Nephron progenitor cell (in vitro differentiated cells): ENCODE data around the gene PHYHD1.

Source experiments
- DNase-seq: peaks from one replicate; pipeline ENCODE4 v3.0.0; 2021
- H3K27ac Mint-ChIP-seq: 2 replicates; pipeline ENCODE4 v1.8.0; 2021; ENCODE audit warnings: mild to moderate bottlenecking, moderate library complexity, mixed read lengths
- H3K27me3 Mint-ChIP-seq: 2 replicates; pipeline ENCODE4 v1.8.0; 2021; ENCODE audit warnings: mild to moderate bottlenecking, low read depth, mixed read lengths; ENCODE audit not compliant: poor library complexity
- H3K36me3 Mint-ChIP-seq: 2 replicates; pipeline ENCODE4 v1.8.0; 2021; ENCODE audit warnings: low read depth, mixed read lengths
- H3K4me1 Mint-ChIP-seq: 2 replicates; pipeline ENCODE4 v1.8.0; 2021; ENCODE audit warnings: mixed read lengths
- H3K4me3 Mint-ChIP-seq: 2 replicates; pipeline ENCODE4 v1.8.0; 2021; ENCODE audit warnings: mild to moderate bottlenecking, moderate library complexity, mixed read lengths
- H3K9me3 Mint-ChIP-seq: 2 replicates; pipeline ENCODE4 v1.8.0; 2021; ENCODE audit warnings: mild to moderate bottlenecking, moderate library complexity, mixed read lengths
- TF ChIP-seq, protein P1 (sequence below): fragments of 200-600 bp; sonication (generic); IDR thresholded peaks from 2 replicates; pipeline ENCODE4 v1.5.0; 2021; ENCODE audit warnings: antibody characterized with exemption

The PHYHD1 gene

GRCh38 chr9:128885376-128885775 lies 35.4 kb upstream of the PHYHD1 start:
- H3K4me3 Mint-ChIP-seq, result peak overlapping the region; percentile 34
- H3K9me3 Mint-ChIP-seq, result no peaks in the 10 kb centered on the region
- peaks cover 36% of the 10 kb centered on the region for H3K36me3 Mint-ChIP-seq
- peaks cover 59% of the 10 kb centered on the region for H3K4me1 Mint-ChIP-seq
- no peak overlapping the region for H3K27ac Mint-ChIP-seq
- TF ChIP-seq, protein P1, sequence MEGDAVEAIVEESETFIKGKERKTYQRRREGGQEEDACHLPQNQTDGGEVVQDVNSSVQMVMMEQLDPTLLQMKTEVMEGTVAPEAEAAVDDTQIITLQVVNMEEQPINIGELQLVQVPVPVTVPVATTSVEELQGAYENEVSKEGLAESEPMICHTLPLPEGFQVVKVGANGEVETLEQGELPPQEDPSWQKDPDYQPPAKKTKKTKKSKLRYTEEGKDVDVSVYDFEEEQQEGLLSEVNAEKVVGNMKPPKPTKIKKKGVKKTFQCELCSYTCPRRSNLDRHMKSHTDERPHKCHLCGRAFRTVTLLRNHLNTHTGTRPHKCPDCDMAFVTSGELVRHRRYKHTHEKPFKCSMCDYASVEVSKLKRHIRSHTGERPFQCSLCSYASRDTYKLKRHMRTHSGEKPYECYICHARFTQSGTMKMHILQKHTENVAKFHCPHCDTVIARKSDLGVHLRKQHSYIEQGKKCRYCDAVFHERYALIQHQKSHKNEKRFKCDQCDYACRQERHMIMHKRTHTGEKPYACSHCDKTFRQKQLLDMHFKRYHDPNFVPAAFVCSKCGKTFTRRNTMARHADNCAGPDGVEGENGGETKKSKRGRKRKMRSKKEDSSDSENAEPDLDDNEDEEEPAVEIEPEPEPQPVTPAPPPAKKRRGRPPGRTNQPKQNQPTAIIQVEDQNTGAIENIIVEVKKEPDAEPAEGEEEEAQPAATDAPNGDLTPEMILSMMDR, result no peak
- DNase-seq, result no peak
- peaks cover 4% of the 10 kb centered on the region for H3K27me3 Mint-ChIP-seq

- Mint-ChIP-seq H3K9me3 (no peaks in the 10 kb centered on the region), H3K27me3 (peaks cover 4% of the 10 kb centered on the region), H3K36me3 (peaks cover 36% of the 10 kb centered on the region), H3K4me3 (no peak overlapping the region), H3K4me1 (peaks cover 56% of the 10 kb centered on the region), H3K27ac (no peak overlapping the region)
- TF ChIP-seq, protein P1, result no peak
- DNase-seq, result no peak
Observed at GRCh38 chr9:128885798-128886197, 35.0 kb upstream of the PHYHD1 start.

- no peaks in the 10 kb centered on the region for H3K9me3 Mint-ChIP-seq
- peaks cover 36% of the 10 kb centered on the region for H3K36me3 Mint-ChIP-seq
- DNase-seq, result no peak
- no peak overlapping the region for H3K4me3 Mint-ChIP-seq
- H3K27ac Mint-ChIP-seq, result peak overlapping the region; percentile 87
- H3K4me1 Mint-ChIP-seq, result peaks cover 51% of the 10 kb centered on the region
- H3K27me3 Mint-ChIP-seq, result peaks cover 4% of the 10 kb centered on the region
- TF ChIP-seq, protein P1, result no peak
Observed at GRCh38 chr9:128886211-128886891, 34.4 kb upstream of the PHYHD1 start.

DNA sequence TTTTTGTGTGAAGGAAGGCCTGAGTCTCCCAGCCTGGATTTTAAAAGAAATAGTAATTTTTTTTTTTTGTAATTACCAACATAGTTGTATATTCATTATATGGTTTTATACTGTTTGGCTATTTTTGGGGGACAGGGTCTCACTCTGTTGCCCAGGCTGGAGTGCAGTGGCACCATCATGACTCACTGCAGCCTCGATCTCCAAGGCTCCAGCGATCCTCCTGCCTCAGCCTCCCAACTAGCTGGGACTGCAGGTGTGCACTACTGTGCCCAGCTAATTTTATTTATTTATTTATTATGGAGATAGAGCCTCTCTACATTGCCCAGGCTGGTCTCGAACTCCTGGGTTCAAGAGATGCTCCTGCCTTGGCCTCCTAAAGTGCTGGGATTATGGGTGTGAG lies 33.7 kb upstream of the PHYHD1 start:
- H3K27ac Mint-ChIP-seq, result no peak overlapping the region

GRCh38 chr9:128887914-128888350 lies 32.9 kb upstream of the PHYHD1 start:
- H3K4me1 Mint-ChIP-seq, result peaks cover 45% of the 10 kb centered on the region
- H3K4me3 Mint-ChIP-seq, result no peak overlapping the region
- peak overlapping the region; percentile 80 for H3K27ac Mint-ChIP-seq
- H3K9me3 Mint-ChIP-seq, result no peaks in the 10 kb centered on the region
- TF ChIP-seq, protein P1, result no peak
- H3K27me3 Mint-ChIP-seq, result peaks cover 4% of the 10 kb centered on the region
- peak; percentile 29 for DNase-seq
- peaks cover 36% of the 10 kb centered on the region for H3K36me3 Mint-ChIP-seq

More for the DNA sequence above, 33.7 kb upstream of the PHYHD1 start:
- TF ChIP-seq, protein P1, result no peak
- H3K27me3 Mint-ChIP-seq, result peaks cover 4% of the 10 kb centered on the region
- H3K4me3 Mint-ChIP-seq, result no peak overlapping the region
- H3K36me3 Mint-ChIP-seq, result peaks cover 36% of the 10 kb centered on the region
- DNase-seq, result no peak
- peaks cover 49% of the 10 kb centered on the region for H3K4me1 Mint-ChIP-seq
- H3K9me3 Mint-ChIP-seq, result no peaks in the 10 kb centered on the region
